ENCODE data around the gene CRTC1. TPM values are rescaled to one million over a fixed set of nuclear protein-coding genes. Genes with fewer than 3 reads are reported as not detected.

The CRTC1 gene
- total RNA-seq, 4 donors from 2014 or later: 2.4 to 17.5 (median 6.7) TPM

GRCh38 chr19:18697680-18698079 lies 14.2 kb downstream of the CRTC1 start:
- no peak overlapping the region for H3K27ac ChIP-seq
- TF ChIP-seq CTCF (IDR thresholded peaks at IDR 0.05) (no peak), POLR2A (IDR thresholded peaks at IDR 0.05) (no peak)
- no peaks in the 10 kb centered on the region for H3K9me3 ChIP-seq
- H3K36me3 ChIP-seq: no peaks in the 10 kb centered on the region
- peaks cover 0 to 5% of the 10 kb centered on the region in 2 donors for H3K4me1 ChIP-seq
- DNase-seq: no peak
- no peaks in the 10 kb centered on the region for H3K27me3 ChIP-seq
- H3K4me3 ChIP-seq: no peak overlapping the region
- intact Hi-C loops (cut with DNase I; ENCODE audit: low total_unique reads): no loop called here

GRCh38 chr19:18698321-18699167 lies 15.1 kb downstream of the CRTC1 start:
- Histone ChIP-seq H3K27me3 (no peaks in the 10 kb centered on the region), H3K4me3 (no peak overlapping the region), H3K27ac (no peak overlapping the region), H3K9me3 (no peaks in the 10 kb centered on the region), H3K4me1 (peaks cover 0 to 5% of the 10 kb centered on the region in 2 donors), H3K36me3 (no peaks in the 10 kb centered on the region)
- intact Hi-C loops (cut with DNase I; ENCODE audit: low total_unique reads): no loop called here
- TF ChIP-seq CTCF (IDR thresholded peaks at IDR 0.05) (no peak), POLR2A (IDR thresholded peaks at IDR 0.05) (no peak)
- no peak for DNase-seq

- Histone ChIP-seq H3K4me1 (peaks cover 0 to 5% of the 10 kb centered on the region in 2 donors), H3K4me3 (no peak overlapping the region), H3K27ac (peak overlapping the region in 1 of 2 donors; percentile 79), H3K36me3 (no peaks in the 10 kb centered on the region), H3K27me3 (no peaks in the 10 kb centered on the region), H3K9me3 (no peaks in the 10 kb centered on the region)
- TF ChIP-seq CTCF (IDR thresholded peaks at IDR 0.05) (no peak), POLR2A (IDR thresholded peaks at IDR 0.05) (no peak)
- DNase-seq: no peak
- intact Hi-C loops (cut with DNase I; ENCODE audit: low total_unique reads): no loop called here
Observed at GRCh38 chr19:18699403-18700054, 16.0 kb downstream of the CRTC1 start.

- intact Hi-C loops (cut with DNase I; ENCODE audit: low total_unique reads): no loop called here
- no peak for TF ChIP-seq CTCF (IDR thresholded peaks at IDR 0.05)
- TF ChIP-seq POLR2A (IDR thresholded peaks at IDR 0.05): peak in 1 of 2 donors; percentile 18
- no peaks in the 10 kb centered on the region for H3K9me3 ChIP-seq
- peaks cover 0 to 5% of the 10 kb centered on the region in 2 donors for H3K4me1 ChIP-seq
- no peaks in the 10 kb centered on the region for H3K27me3 ChIP-seq
- peak overlapping the region; percentile 78 to 79 for H3K27ac ChIP-seq
- peak; percentile 74 to 80 for DNase-seq
- peak overlapping the region; percentile 36 to 37 for H3K4me3 ChIP-seq
- no peaks in the 10 kb centered on the region for H3K36me3 ChIP-seq
Observed at GRCh38 chr19:18700501-18701249, 17.2 kb downstream of the CRTC1 start.

Data from uterus (tissue), 4 donors.